Measurements from ENCODE around the gene CAMKK1.

Gene CAMKK1

GRCh38 chr17:3817851-3818605 lies 74.8 kb downstream of the CAMKK1 start:
- H3K27me3 ChIP-seq (ENCODE audit: insufficient read depth, low read length, poor library complexity): no peaks in the 10 kb centered on the region
- no peak overlapping the region for H3K23ac ChIP-seq (ENCODE audit: low read length)
- H2AK5ac ChIP-seq (ENCODE audit: low read length): no peak overlapping the region
- H3K27ac ChIP-seq (ENCODE audit: low read depth, low read length): no peak overlapping the region
- H4K8ac ChIP-seq (ENCODE audit: low read depth, low read length): no peak overlapping the region
- no peak overlapping the region for H3K56ac ChIP-seq (ENCODE audit: low read length)
- no peaks in the 10 kb centered on the region for H3K79me2 ChIP-seq (ENCODE audit: control insufficient read depth, insufficient read depth, low read length)
- H3K9ac ChIP-seq (ENCODE audit: low read length): no peak overlapping the region
- H3K4me3 ChIP-seq (ENCODE audit: low read length): no peak overlapping the region
- no peak overlapping the region for H2BK5ac ChIP-seq (ENCODE audit: low read length)
- no peaks in the 10 kb centered on the region for H3K79me1 ChIP-seq (ENCODE audit: low read length)
- H3K4me2 ChIP-seq (ENCODE audit: low read length): no peak overlapping the region
- no peak for DNase-seq
- H2BK120ac ChIP-seq (ENCODE audit: low read depth, low read length): no peak overlapping the region
- peaks cover 13% of the 10 kb centered on the region for H3K36me3 ChIP-seq (ENCODE audit: control insufficient read depth, insufficient read depth, low read length)
- H3K4me1 ChIP-seq (ENCODE audit: control insufficient read depth, low read depth, low read length): no peaks in the 10 kb centered on the region
- no peak overlapping the region for H3K4ac ChIP-seq (ENCODE audit: low read depth, low read length)
- H3K18ac ChIP-seq (ENCODE audit: low read length): no peak overlapping the region
- H2BK15ac ChIP-seq (replicated peaks; ENCODE audit: low read depth): no peak overlapping the region
- no peak overlapping the region for H4K5ac ChIP-seq (ENCODE audit: low read length)
- WGBS (ENCODE audit: extremely low coverage, insufficient coverage, low lambda C conversion rate): no CpG with 5 or more reads among the region's 12 CpGs

GRCh38 chr17:3815925-3816324 lies 76.9 kb downstream of the CAMKK1 start:
- H3K27me3 ChIP-seq (ENCODE audit: insufficient read depth, low read length, poor library complexity): no peaks in the 10 kb centered on the region
- DNase-seq: no peak
- no peaks in the 10 kb centered on the region for H3K79me1 ChIP-seq (ENCODE audit: low read length)

GRCh38 chr17:3815122-3815521 lies 77.7 kb downstream of the CAMKK1 start:
- Histone ChIP-seq H3K4ac (ENCODE audit: low read depth, low read length) (no peak overlapping the region), H3K79me2 (ENCODE audit: control insufficient read depth, insufficient read depth, low read length) (no peaks in the 10 kb centered on the region), H3K79me1 (ENCODE audit: low read length) (no peaks in the 10 kb centered on the region), H3K4me1 (ENCODE audit: control insufficient read depth, low read depth, low read length) (no peaks in the 10 kb centered on the region), H3K36me3 (ENCODE audit: control insufficient read depth, insufficient read depth, low read length) (peaks cover 18% of the 10 kb centered on the region), H4K5ac (ENCODE audit: low read length) (no peak overlapping the region), H2AK5ac (ENCODE audit: low read length) (no peak overlapping the region), H3K9ac (ENCODE audit: low read length) (no peak overlapping the region), H3K27ac (ENCODE audit: low read depth, low read length) (no peak overlapping the region), H3K56ac (ENCODE audit: low read length) (no peak overlapping the region), H3K23ac (ENCODE audit: low read length) (no peak overlapping the region), H2BK15ac (replicated peaks; ENCODE audit: low read depth) (no peak overlapping the region), H4K8ac (ENCODE audit: low read depth, low read length) (no peak overlapping the region), H3K4me3 (ENCODE audit: low read length) (no peak overlapping the region), H3K4me2 (ENCODE audit: low read length) (no peak overlapping the region), H2BK120ac (ENCODE audit: low read depth, low read length) (no peak overlapping the region), H3K27me3 (ENCODE audit: insufficient read depth, low read length, poor library complexity) (no peaks in the 10 kb centered on the region), H2BK5ac (ENCODE audit: low read length) (no peak overlapping the region), H3K18ac (ENCODE audit: low read length) (no peak overlapping the region)
- whole genome bisulfite sequencing (ENCODE audit: extremely low coverage, insufficient coverage, low lambda C conversion rate): no CpG with 5 or more reads among the region's 6 CpGs
- DNase-seq: no peak

More at GRCh38 chr17:3815925-3816324, 76.9 kb downstream of the CAMKK1 start:
- Histone ChIP-seq H3K79me2 (ENCODE audit: control insufficient read depth, insufficient read depth, low read length) (no peaks in the 10 kb centered on the region), H3K4me3 (ENCODE audit: low read length) (no peak overlapping the region), H4K8ac (ENCODE audit: low read depth, low read length) (no peak overlapping the region), H2BK15ac (replicated peaks; ENCODE audit: low read depth) (no peak overlapping the region), H3K36me3 (ENCODE audit: control insufficient read depth, insufficient read depth, low read length) (peaks cover 15% of the 10 kb centered on the region), H2BK5ac (ENCODE audit: low read length) (no peak overlapping the region), H2AK5ac (ENCODE audit: low read length) (no peak overlapping the region), H3K56ac (ENCODE audit: low read length) (no peak overlapping the region), H3K18ac (ENCODE audit: low read length) (no peak overlapping the region), H3K23ac (ENCODE audit: low read length) (no peak overlapping the region), H3K4ac (ENCODE audit: low read depth, low read length) (no peak overlapping the region), H2BK120ac (ENCODE audit: low read depth, low read length) (no peak overlapping the region), H3K4me2 (ENCODE audit: low read length) (no peak overlapping the region), H3K27ac (ENCODE audit: low read depth, low read length) (no peak overlapping the region), H3K9ac (ENCODE audit: low read length) (no peak overlapping the region), H3K4me1 (ENCODE audit: control insufficient read depth, low read depth, low read length) (no peaks in the 10 kb centered on the region), H4K5ac (ENCODE audit: low read length) (no peak overlapping the region)
- no CpG with 5 or more reads among the region's 7 CpGs for WGBS (ENCODE audit: extremely low coverage, insufficient coverage, low lambda C conversion rate)

- H2BK120ac ChIP-seq (ENCODE audit: low read depth, low read length): no peak overlapping the region
- no peaks in the 10 kb centered on the region for H3K27me3 ChIP-seq (ENCODE audit: insufficient read depth, low read length, poor library complexity)
- no peak overlapping the region for H2BK5ac ChIP-seq (ENCODE audit: low read length)
- H3K36me3 ChIP-seq (ENCODE audit: control insufficient read depth, insufficient read depth, low read length): peaks cover 20% of the 10 kb centered on the region
- no peak overlapping the region for H2AK5ac ChIP-seq (ENCODE audit: low read length)
- H4K8ac ChIP-seq (ENCODE audit: low read depth, low read length): no peak overlapping the region
- no CpG with 5 or more reads among the region's 13 CpGs for WGBS (ENCODE audit: extremely low coverage, insufficient coverage, low lambda C conversion rate)
- no peak overlapping the region for H3K4me2 ChIP-seq (ENCODE audit: low read length)
- no peak overlapping the region for H3K4ac ChIP-seq (ENCODE audit: low read depth, low read length)
- no peaks in the 10 kb centered on the region for H3K4me1 ChIP-seq (ENCODE audit: control insufficient read depth, low read depth, low read length)
- no peak overlapping the region for H3K56ac ChIP-seq (ENCODE audit: low read length)
- H3K27ac ChIP-seq (ENCODE audit: low read depth, low read length): no peak overlapping the region
- H3K79me2 ChIP-seq (ENCODE audit: control insufficient read depth, insufficient read depth, low read length): no peaks in the 10 kb centered on the region
- no peak overlapping the region for H3K18ac ChIP-seq (ENCODE audit: low read length)
- no peak overlapping the region for H2BK15ac ChIP-seq (replicated peaks; ENCODE audit: low read depth)
- DNase-seq: no peak
- H3K79me1 ChIP-seq (ENCODE audit: low read length): no peaks in the 10 kb centered on the region
- no peak overlapping the region for H3K4me3 ChIP-seq (ENCODE audit: low read length)
- H4K5ac ChIP-seq (ENCODE audit: low read length): no peak overlapping the region
- no peak overlapping the region for H3K23ac ChIP-seq (ENCODE audit: low read length)
- H3K9ac ChIP-seq (ENCODE audit: low read length): no peak overlapping the region
Observed at GRCh38 chr17:3814361-3814760, 78.5 kb downstream of the CAMKK1 start.

GRCh38 chr17:3813171-3813570 lies 79.7 kb downstream of the CAMKK1 start:
- Histone ChIP-seq H4K8ac (ENCODE audit: low read depth, low read length) (no peak overlapping the region), H3K79me2 (ENCODE audit: control insufficient read depth, insufficient read depth, low read length) (no peaks in the 10 kb centered on the region), H3K27me3 (ENCODE audit: insufficient read depth, low read length, poor library complexity) (no peaks in the 10 kb centered on the region), H3K4me3 (ENCODE audit: low read length) (no peak overlapping the region), H3K79me1 (ENCODE audit: low read length) (no peaks in the 10 kb centered on the region), H3K36me3 (ENCODE audit: control insufficient read depth, insufficient read depth, low read length) (peaks cover 14% of the 10 kb centered on the region), H2AK5ac (ENCODE audit: low read length) (no peak overlapping the region), H3K18ac (ENCODE audit: low read length) (no peak overlapping the region), H4K5ac (ENCODE audit: low read length) (no peak overlapping the region), H3K27ac (ENCODE audit: low read depth, low read length) (no peak overlapping the region), H2BK15ac (replicated peaks; ENCODE audit: low read depth) (no peak overlapping the region), H3K9ac (ENCODE audit: low read length) (no peak overlapping the region), H3K4me1 (ENCODE audit: control insufficient read depth, low read depth, low read length) (no peaks in the 10 kb centered on the region), H3K4me2 (ENCODE audit: low read length) (no peak overlapping the region), H3K23ac (ENCODE audit: low read length) (no peak overlapping the region), H3K4ac (ENCODE audit: low read depth, low read length) (no peak overlapping the region), H3K56ac (ENCODE audit: low read length) (no peak overlapping the region), H2BK120ac (ENCODE audit: low read depth, low read length) (no peak overlapping the region), H2BK5ac (ENCODE audit: low read length) (no peak overlapping the region)
- no peak for DNase-seq
- WGBS (ENCODE audit: extremely low coverage, insufficient coverage, low lambda C conversion rate): no CpG with 5 or more reads among the region's 15 CpGs

- Histone ChIP-seq H3K4ac (ENCODE audit: low read depth, low read length) (no peak overlapping the region), H3K36me3 (ENCODE audit: control insufficient read depth, insufficient read depth, low read length) (peaks cover 14% of the 10 kb centered on the region), H3K27me3 (ENCODE audit: insufficient read depth, low read length, poor library complexity) (no peaks in the 10 kb centered on the region), H3K23ac (ENCODE audit: low read length) (no peak overlapping the region), H2BK120ac (ENCODE audit: low read depth, low read length) (no peak overlapping the region), H3K4me3 (ENCODE audit: low read length) (no peak overlapping the region), H4K8ac (ENCODE audit: low read depth, low read length) (no peak overlapping the region), H3K18ac (ENCODE audit: low read length) (no peak overlapping the region), H3K79me2 (ENCODE audit: control insufficient read depth, insufficient read depth, low read length) (no peaks in the 10 kb centered on the region), H2BK15ac (replicated peaks; ENCODE audit: low read depth) (no peak overlapping the region), H3K9ac (ENCODE audit: low read length) (no peak overlapping the region), H3K56ac (ENCODE audit: low read length) (no peak overlapping the region), H2AK5ac (ENCODE audit: low read length) (no peak overlapping the region), H3K27ac (ENCODE audit: low read depth, low read length) (no peak overlapping the region), H3K4me1 (ENCODE audit: control insufficient read depth, low read depth, low read length) (no peaks in the 10 kb centered on the region), H3K4me2 (ENCODE audit: low read length) (no peak overlapping the region), H3K79me1 (ENCODE audit: low read length) (no peaks in the 10 kb centered on the region), H2BK5ac (ENCODE audit: low read length) (no peak overlapping the region), H4K5ac (ENCODE audit: low read length) (no peak overlapping the region)
- WGBS (ENCODE audit: extremely low coverage, insufficient coverage, low lambda C conversion rate): no CpG with 5 or more reads among the region's 12 CpGs
- peak; percentile 81 for DNase-seq
Observed at GRCh38 chr17:3812771-3813170, 80.1 kb downstream of the CAMKK1 start.

Measured in mesendoderm (in vitro differentiated cells).